ENCODE data around the gene SP100. TPM values are rescaled to one million over a fixed set of nuclear protein-coding genes. Genes with fewer than 3 reads are reported as not detected.
"Not testable (repeated sequence)": the region's sequence is repeated elsewhere in the genome, so short reads cannot be mapped to it uniquely, and the experiment has no call there.

The SP100 gene
- total and polyA plus RNA-seq, 9 donors, result 63.1 to 89.6 (median 75.0) TPM

- Histone ChIP-seq H3K27ac (no peak overlapping the region), H3K4me1 (ENCODE audit: insufficient read depth) (peaks cover 3% of the 10 kb centered on the region), H3K9me3 (no peaks in the 10 kb centered on the region), H3K4me3 (no peak overlapping the region), H3K27me3 (no peaks in the 10 kb centered on the region), H3K36me3 (no peaks in the 10 kb centered on the region)
- TF ChIP-seq CTCF (IDR thresholded peaks at IDR 0.05) (no peak), POLR2A (IDR thresholded peaks at IDR 0.05) (no peak), EP300 (IDR thresholded peaks at IDR 0.05) (no peak)
- DNase-seq, result no peak
- intact Hi-C loops (cut with DNase I), result no loop called here
- 79 to 93% (median 88%) methylated on average over 4 of the region's 4 CpGs for WGBS, 3 donors
Measured at GRCh38 chr2:230434677-230435324, 18.8 kb downstream of the SP100 start.

DNA sequence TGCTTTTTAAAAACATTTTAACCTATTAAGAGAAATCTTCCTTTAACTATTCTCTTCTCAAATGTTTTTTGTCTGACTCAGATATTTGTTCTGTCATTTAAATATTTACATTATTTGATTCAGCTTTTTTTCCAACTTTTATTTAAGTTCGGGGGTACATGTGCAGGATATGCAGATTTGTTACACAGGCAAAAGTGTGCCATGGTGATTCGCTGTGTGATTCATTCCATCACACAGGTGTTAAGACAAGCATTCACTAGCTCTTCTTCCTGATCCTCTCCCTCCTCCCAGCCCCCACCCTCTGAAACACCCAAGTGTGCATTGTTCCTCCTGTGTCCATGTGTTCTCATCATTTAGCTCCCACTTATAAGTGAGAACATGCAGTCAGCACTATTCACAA is 19.4 kb downstream of the SP100 start:
- Histone ChIP-seq H3K4me1 (ENCODE audit: insufficient read depth) (peaks cover 3% of the 10 kb centered on the region), H3K27me3 (no peaks in the 10 kb centered on the region), H3K36me3 (no peaks in the 10 kb centered on the region), H3K4me3 (no peak overlapping the region), H3K9me3 (no peaks in the 10 kb centered on the region), H3K27ac (no peak overlapping the region)
- no peak for DNase-seq
- WGBS, 3 donors, result 96 to 99% (median 97%) methylated on average over 2 of the region's 2 CpGs
- no peak for TF ChIP-seq POLR2A (IDR thresholded peaks at IDR 0.05)
- TF ChIP-seq CTCF (IDR thresholded peaks at IDR 0.05), result no peak
- TF ChIP-seq EP300 (IDR thresholded peaks at IDR 0.05), result no peak
- intact Hi-C loops (cut with DNase I), result no loop called here

- DNase-seq; H3K4me3 ChIP-seq; intact Hi-C loops (cut with DNase I); H3K36me3 ChIP-seq; H3K4me1 ChIP-seq (ENCODE audit: insufficient read depth); H3K9me3 ChIP-seq; H3K27me3 ChIP-seq; H3K27ac ChIP-seq: not testable (repeated sequence)
Measured at GRCh38 chr2:230439121-230439520, 23.1 kb downstream of the SP100 start.

DNA sequence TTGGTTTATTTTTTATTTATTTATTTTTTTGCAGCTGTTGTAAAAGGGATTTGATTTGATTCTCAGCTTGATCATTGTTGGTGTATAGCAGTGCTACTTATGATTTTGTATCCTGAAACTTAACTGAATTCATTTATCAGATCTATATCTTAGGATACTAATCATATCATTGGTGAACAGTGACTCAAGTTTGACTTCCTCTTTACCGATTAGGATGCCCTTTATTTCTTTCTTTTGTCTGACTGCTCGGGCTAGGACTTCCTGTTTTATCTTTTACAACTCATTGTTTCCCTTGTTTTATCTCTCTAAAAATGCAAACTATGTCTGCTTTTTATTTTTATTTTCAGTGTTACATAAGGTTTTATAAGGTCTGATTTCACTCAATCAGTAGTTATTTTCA is 23.6 kb downstream of the SP100 start:
- Histone ChIP-seq H3K36me3 (no peaks in the 10 kb centered on the region), H3K27me3 (no peaks in the 10 kb centered on the region), H3K4me3 (no peak overlapping the region), H3K9me3 (no peaks in the 10 kb centered on the region), H3K27ac (no peak overlapping the region), H3K4me1 (ENCODE audit: insufficient read depth) (peaks cover 3% of the 10 kb centered on the region)
- intact Hi-C loops (cut with DNase I), result no loop called here
- WGBS, 3 donors, result 3 to 13% (median 4%) methylated on average over 2 of the region's 2 CpGs
- DNase-seq, result no peak
- TF ChIP-seq POLR2A (IDR thresholded peaks at IDR 0.05) (no peak), EP300 (IDR thresholded peaks at IDR 0.05) (no peak), CTCF (IDR thresholded peaks at IDR 0.05) (no peak)

GRCh38 chr2:230441227-230441897 is 25.4 kb downstream of the SP100 start:
- no peak overlapping the region for H3K27ac ChIP-seq
- H3K4me3 ChIP-seq, result no peak overlapping the region
- no peaks in the 10 kb centered on the region for H3K36me3 ChIP-seq
- TF ChIP-seq CTCF (IDR thresholded peaks at IDR 0.05) (no peak), POLR2A (IDR thresholded peaks at IDR 0.05) (no peak), EP300 (IDR thresholded peaks at IDR 0.05) (no peak)
- 59 to 72% (median 67%) methylated on average over 4 of the region's 4 CpGs for WGBS, 3 donors
- DNase-seq, result no peak
- intact Hi-C loops (cut with DNase I), result no loop called here
- H3K9me3 ChIP-seq, result no peaks in the 10 kb centered on the region
- no peaks in the 10 kb centered on the region for H3K27me3 ChIP-seq
- H3K4me1 ChIP-seq (ENCODE audit: insufficient read depth), result peaks cover 3% of the 10 kb centered on the region
